ENCODE data around the gene DDX10.

The DDX10 gene

GRCh38 chr11:108802492-108802891 lies 137.6 kb downstream of the DDX10 start:
- no peaks in the 10 kb centered on the region for H3K9me3 ChIP-seq (ENCODE audit: control insufficient read depth, insufficient read depth, low read length)
- H3K9me2 ChIP-seq (replicated peaks; ENCODE audit: control insufficient read depth, low read length): no peaks in the 10 kb centered on the region
- peaks cover 18% of the 10 kb centered on the region for H3K79me2 ChIP-seq (ENCODE audit: control insufficient read depth, low read length)
- H3K4me1 ChIP-seq (ENCODE audit: control insufficient read depth, low read length): no peaks in the 10 kb centered on the region
- H3K4me2 ChIP-seq (ENCODE audit: low read length): no peak overlapping the region
- TF ChIP-seq CTCF (IDR thresholded peaks at IDR 0.05; ENCODE audit: low read depth, low read length, poor library complexity, severe bottlenecking): no peak
- no peak for TF ChIP-seq EZH2phosphoT487 (IDR thresholded peaks at IDR 0.05; ENCODE audit: borderline replicate concordance, low read length)
- H3K4me3 ChIP-seq (ENCODE audit: low read length): no peak overlapping the region
- H3K27ac ChIP-seq (ENCODE audit: low read depth, low read length): no peak overlapping the region
- H4K20me1 ChIP-seq (ENCODE audit: control insufficient read depth, insufficient read depth, low read depth, low read length): no peaks in the 10 kb centered on the region
- H3K36me3 ChIP-seq (ENCODE audit: control insufficient read depth, low read length): peaks cover 5% of the 10 kb centered on the region; the same call in 1 of the 2 replicates
- no peaks in the 10 kb centered on the region for H3F3A ChIP-seq (ENCODE audit: control insufficient read depth, insufficient read depth)
- no peaks in the 10 kb centered on the region for H3K27me3 ChIP-seq (ENCODE audit: control insufficient read depth, low read length)

GRCh38 chr11:108803776-108804175 lies 138.9 kb downstream of the DDX10 start:
- Histone ChIP-seq H3K4me2 (ENCODE audit: low read length) (no peak overlapping the region), H3K4me3 (ENCODE audit: low read length) (no peak overlapping the region), H3K9me3 (ENCODE audit: control insufficient read depth, insufficient read depth, low read length) (no peaks in the 10 kb centered on the region), H4K20me1 (ENCODE audit: control insufficient read depth, insufficient read depth, low read depth, low read length) (no peaks in the 10 kb centered on the region), H3F3A (ENCODE audit: control insufficient read depth, insufficient read depth) (no peaks in the 10 kb centered on the region), H3K4me1 (ENCODE audit: control insufficient read depth, low read length) (no peaks in the 10 kb centered on the region), H3K27me3 (ENCODE audit: control insufficient read depth, low read length) (no peaks in the 10 kb centered on the region), H3K9me2 (replicated peaks; ENCODE audit: control insufficient read depth, low read length) (no peaks in the 10 kb centered on the region), H3K27ac (ENCODE audit: low read depth, low read length) (no peak overlapping the region), H3K79me2 (ENCODE audit: control insufficient read depth, low read length) (peaks cover 14% of the 10 kb centered on the region), H3K36me3 (ENCODE audit: control insufficient read depth, low read length) (peaks cover 5% of the 10 kb centered on the region; the same call in 1 of the 2 replicates)
- no peak for TF ChIP-seq CTCF (IDR thresholded peaks at IDR 0.05; ENCODE audit: low read depth, low read length, poor library complexity, severe bottlenecking)
- no peak for TF ChIP-seq EZH2phosphoT487 (IDR thresholded peaks at IDR 0.05; ENCODE audit: borderline replicate concordance, low read length)

- Histone ChIP-seq H3F3A (ENCODE audit: control insufficient read depth, insufficient read depth) (no peaks in the 10 kb centered on the region), H3K4me2 (ENCODE audit: low read length) (no peak overlapping the region), H3K36me3 (ENCODE audit: control insufficient read depth, low read length) (peaks cover 5% of the 10 kb centered on the region; the same call in 1 of the 2 replicates), H4K20me1 (ENCODE audit: control insufficient read depth, insufficient read depth, low read depth, low read length) (no peaks in the 10 kb centered on the region), H3K27me3 (ENCODE audit: control insufficient read depth, low read length) (no peaks in the 10 kb centered on the region), H3K79me2 (ENCODE audit: control insufficient read depth, low read length) (peaks cover 10% of the 10 kb centered on the region), H3K27ac (ENCODE audit: low read depth, low read length) (no peak overlapping the region), H3K4me1 (ENCODE audit: control insufficient read depth, low read length) (no peaks in the 10 kb centered on the region), H3K9me3 (ENCODE audit: control insufficient read depth, insufficient read depth, low read length) (no peaks in the 10 kb centered on the region), H3K4me3 (ENCODE audit: low read length) (no peak overlapping the region), H3K9me2 (replicated peaks; ENCODE audit: control insufficient read depth, low read length) (no peaks in the 10 kb centered on the region)
- no peak for TF ChIP-seq EZH2phosphoT487 (IDR thresholded peaks at IDR 0.05; ENCODE audit: borderline replicate concordance, low read length)
- no peak for TF ChIP-seq CTCF (IDR thresholded peaks at IDR 0.05; ENCODE audit: low read depth, low read length, poor library complexity, severe bottlenecking)
These were observed 139.6 kb downstream of the DDX10 start for GRCh38 chr11:108804511-108804910.

Measured in DOHH2 (cell line).